Liver (tissue), 2 donors: ENCODE results near the gene CCDC69.

ENCODE experiments used
- CTCF ChIP-seq: fragments of 150-350 bp; IDR thresholded peaks from 2 replicates; pipeline ENCODE4 v1.5.1; 2017; ENCODE audit warnings: improper control_type of control experiment, low read depth, low read length; ENCODE audit not compliant: missing input control
- YY1 ChIP-seq: IDR thresholded peaks from 2 replicates; pipeline ENCODE4 v1.6.1; 2016; ENCODE audit warnings: antibody characterized with exemption, mild to moderate bottlenecking
- donor health status: healthy.

- TF ChIP-seq YY1 (no peak), CTCF (no peak)
Measured at GRCh38 chr5:151262532-151262931, 38.6 kb upstream of the CCDC69 start.
